SJCRH30 (cell line): ENCODE results near the gene ACTR2. TPM values are rescaled to one million over a fixed set of nuclear protein-coding genes. Genes with fewer than 3 reads are reported as not detected.

Experiments
- DNase-seq, 2 experiments: peaks; one replicate each; pipeline ENCODE4 v3.0.0-alpha.2; 2015 to 2020
- H3K27ac ChIP-seq: fragments of 250-450 bp; sonication (Bioruptor Pico); 2 replicates; pipeline ENCODE4 v1.5.1; 2020; ENCODE audit warnings: mild to moderate bottlenecking, moderate library complexity
- H3K27me3 ChIP-seq: fragments of 250-450 bp; sonication (Bioruptor Pico); 2 replicates; pipeline ENCODE4 v1.5.1; 2020; ENCODE audit warnings: mild to moderate bottlenecking, moderate library complexity
- H3K36me3 ChIP-seq: fragments of 250-450 bp; sonication (Bioruptor Pico); 2 replicates; pipeline ENCODE4 v1.5.1; 2020; ENCODE audit warnings: mild to moderate bottlenecking, moderate library complexity
- H3K4me1 ChIP-seq: fragments of 250-450 bp; sonication (Bioruptor Pico); 2 replicates; pipeline ENCODE4 v1.5.1; 2020; ENCODE audit warnings: mild to moderate bottlenecking, moderate library complexity
- H3K4me3 ChIP-seq: fragments of 250-450 bp; sonication (Bioruptor Pico); 2 replicates; pipeline ENCODE4 v1.5.1; 2020; ENCODE audit warnings: mild to moderate bottlenecking, moderate library complexity
- H3K9me3 ChIP-seq: fragments of 250-450 bp; sonication (Bioruptor Pico); replicated peaks from 2 replicates; pipeline ENCODE4 v1.5.1; 2020; ENCODE audit warnings: mild to moderate bottlenecking, moderate library complexity
- total RNA-seq: library from RNA; depleted of rRNA; stranded (reverse); fragments of >200 nt; shearing (Covaris generic); gene quantifications from 2 replicates; pipeline ENCODE4 v1.2.3, GENCODE V29; 2014

ACTR2 gene
- total RNA-seq, 1 experiment from 2014 or later: 122 TPM

DNA sequence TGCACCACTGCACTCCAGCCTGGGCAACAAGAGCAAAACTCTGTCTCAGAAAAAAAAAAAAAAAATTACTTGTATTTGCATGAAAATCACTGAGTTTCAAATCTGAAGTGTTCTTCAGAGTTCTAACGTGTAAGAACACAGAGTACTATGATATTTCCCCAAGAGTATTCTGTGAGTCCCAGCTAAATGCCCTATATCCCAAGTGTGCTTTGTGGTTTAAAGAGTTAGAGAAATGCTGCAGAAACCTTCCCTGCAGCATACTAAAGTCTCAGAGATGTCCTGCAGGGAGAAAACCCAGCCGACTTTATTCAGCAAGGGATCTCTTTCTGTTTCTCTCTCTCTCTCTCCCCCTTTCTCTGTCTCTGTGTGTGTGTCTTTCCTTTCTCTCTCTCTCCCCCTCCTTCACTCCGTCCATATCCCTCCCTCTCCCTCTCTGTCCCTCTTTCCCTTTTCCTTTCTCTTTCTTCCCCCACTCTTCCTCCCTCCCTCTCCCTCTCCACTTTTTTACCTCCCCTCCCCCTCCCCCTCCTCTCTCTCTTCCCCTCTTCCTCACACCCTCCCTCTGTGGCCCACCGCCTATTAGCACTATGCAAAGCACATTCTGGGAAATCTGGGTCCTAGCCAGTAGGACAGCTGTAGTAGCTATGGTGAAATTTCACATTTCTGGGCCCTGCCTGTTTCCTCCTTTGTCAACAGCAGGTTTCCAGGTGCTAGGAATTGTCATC lies 54.2 kb downstream of the ACTR2 start:
- H3K27ac ChIP-seq: no peak overlapping the region
- no peaks in the 10 kb centered on the region for H3K9me3 ChIP-seq
- DNase-seq: peak in 1 of 2 experiments; percentile 60
- H3K4me1 ChIP-seq: peaks cover 20% of the 10 kb centered on the region
- H3K27me3 ChIP-seq: no peaks in the 10 kb centered on the region
- no peak overlapping the region for H3K4me3 ChIP-seq
- H3K36me3 ChIP-seq: no peaks in the 10 kb centered on the region

DNA sequence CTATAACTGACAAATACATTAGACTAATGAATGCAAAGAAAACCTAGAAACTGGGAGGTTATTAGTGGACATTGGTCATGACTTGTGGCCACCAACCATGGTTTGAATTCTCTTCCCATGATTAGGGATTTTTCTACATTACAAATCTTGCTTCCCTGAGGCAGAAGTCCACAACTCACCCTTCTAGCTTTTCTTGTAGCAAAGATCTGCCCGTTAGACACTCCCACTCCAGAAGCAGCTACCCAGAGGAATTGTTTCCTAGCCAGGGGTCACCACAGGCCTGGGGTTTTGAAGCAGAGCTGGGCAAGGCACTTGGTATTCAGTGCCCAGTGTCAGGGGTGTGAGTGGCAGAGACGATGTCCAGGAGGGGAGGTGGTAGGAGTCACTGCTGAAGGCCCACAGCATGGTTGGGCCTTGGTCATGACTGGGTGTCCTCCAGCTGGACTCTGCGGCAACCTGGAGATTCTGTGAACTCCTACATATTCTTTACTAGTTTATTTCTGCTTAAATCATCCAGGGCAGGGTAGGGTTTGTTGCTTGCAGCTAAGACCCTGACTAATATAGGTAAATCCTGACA lies 54.9 kb downstream of the ACTR2 start:
- H3K36me3 ChIP-seq: no peaks in the 10 kb centered on the region
- H3K27me3 ChIP-seq: no peaks in the 10 kb centered on the region
- H3K27ac ChIP-seq: no peak overlapping the region
- no peak overlapping the region for H3K4me3 ChIP-seq
- H3K4me1 ChIP-seq: peaks cover 20% of the 10 kb centered on the region
- DNase-seq: no peak
- no peaks in the 10 kb centered on the region for H3K9me3 ChIP-seq

DNA sequence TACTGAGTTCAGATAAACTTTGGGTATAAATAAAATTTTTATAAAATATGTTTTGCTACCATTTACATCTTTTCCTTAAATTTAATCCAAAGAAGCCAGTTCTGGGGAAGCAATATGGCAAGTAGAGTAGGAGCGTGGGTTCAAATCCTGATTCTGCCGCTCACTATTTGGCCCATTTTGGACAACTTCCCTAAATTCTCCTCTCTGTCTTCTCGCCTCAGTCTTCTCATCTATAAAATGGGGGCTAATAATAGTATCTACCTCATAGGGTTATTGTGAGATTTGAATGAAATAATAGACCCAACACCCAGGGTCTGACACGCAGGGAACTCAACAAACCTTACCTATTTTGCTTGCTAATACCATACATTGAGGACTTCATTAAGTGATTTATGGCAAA lies 59.7 kb downstream of the ACTR2 start:
- H3K4me1 ChIP-seq: no peaks in the 10 kb centered on the region
- no peak overlapping the region for H3K4me3 ChIP-seq
- DNase-seq: no peak
- H3K27me3 ChIP-seq: peaks cover 4% of the 10 kb centered on the region; the same call in 1 of the 2 replicates
- no peak overlapping the region for H3K27ac ChIP-seq
- H3K9me3 ChIP-seq: no peaks in the 10 kb centered on the region
- no peaks in the 10 kb centered on the region for H3K36me3 ChIP-seq

DNA sequence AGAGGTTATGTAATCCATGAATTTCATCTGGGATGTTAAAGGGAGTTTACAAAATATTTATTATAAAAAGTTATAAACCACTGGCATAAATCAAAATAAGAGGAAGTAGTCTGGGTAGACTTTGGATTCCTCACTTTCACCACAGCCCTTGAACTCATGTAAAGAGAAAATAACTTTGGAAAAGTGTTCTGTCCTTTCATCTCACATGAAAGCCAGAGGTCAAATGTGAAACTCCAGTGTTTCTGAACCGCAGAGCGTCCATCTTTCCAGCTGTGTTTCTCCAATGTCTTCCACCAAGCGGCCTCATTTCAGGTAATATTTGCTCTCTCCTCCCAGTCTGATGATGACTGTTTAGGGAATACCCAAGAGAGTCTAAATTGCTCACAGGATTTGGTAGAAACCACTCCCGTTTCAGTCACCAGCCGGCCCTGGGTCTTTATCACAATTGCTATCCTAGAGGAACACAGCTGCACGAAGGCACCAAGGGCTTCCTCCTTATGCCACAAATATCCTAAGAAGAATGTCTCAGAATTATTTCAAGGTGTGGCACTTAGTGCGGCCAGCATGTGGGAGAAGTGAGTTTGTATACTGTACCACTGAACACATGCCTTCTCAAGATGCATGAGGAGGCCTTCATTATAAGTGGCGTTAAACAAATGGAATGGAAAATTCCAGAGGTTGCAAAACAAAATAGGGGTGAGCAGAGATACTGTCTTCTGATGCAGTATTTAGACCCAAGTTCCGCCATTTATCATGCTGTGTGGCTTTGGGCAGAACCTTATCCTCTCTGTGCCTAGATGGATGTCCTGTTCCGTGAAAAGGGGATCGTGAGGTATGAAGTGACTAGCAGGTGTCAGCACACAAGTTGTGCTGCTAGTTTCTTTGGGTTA lies 63.8 kb downstream of the ACTR2 start:
- H3K4me3 ChIP-seq: no peak overlapping the region
- no peaks in the 10 kb centered on the region for H3K4me1 ChIP-seq
- DNase-seq: no peak
- no peaks in the 10 kb centered on the region for H3K36me3 ChIP-seq
- no peak overlapping the region for H3K27ac ChIP-seq
- no peaks in the 10 kb centered on the region for H3K9me3 ChIP-seq
- peaks cover 4% of the 10 kb centered on the region; the same call in 1 of the 2 replicates for H3K27me3 ChIP-seq

DNA sequence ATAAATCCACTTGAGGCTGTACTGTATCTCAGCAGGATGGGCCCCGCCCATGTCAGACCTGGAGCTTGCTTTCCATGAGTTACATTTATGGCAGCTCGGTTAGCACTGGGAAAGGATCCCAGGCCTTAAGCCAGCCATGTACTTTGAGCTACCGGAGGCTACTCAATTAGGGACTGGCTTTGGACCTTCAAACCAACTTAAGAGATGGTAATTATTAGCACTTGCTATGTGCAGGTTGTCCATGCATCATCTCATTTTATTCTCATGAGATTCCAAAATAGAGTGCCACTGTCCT lies 64.4 kb downstream of the ACTR2 start:
- H3K27me3 ChIP-seq: peaks cover 4% of the 10 kb centered on the region; the same call in 1 of the 2 replicates
- no peak overlapping the region for H3K4me3 ChIP-seq
- H3K36me3 ChIP-seq: no peaks in the 10 kb centered on the region
- DNase-seq: no peak
- no peaks in the 10 kb centered on the region for H3K4me1 ChIP-seq
- no peak overlapping the region for H3K27ac ChIP-seq
- no peaks in the 10 kb centered on the region for H3K9me3 ChIP-seq

DNA sequence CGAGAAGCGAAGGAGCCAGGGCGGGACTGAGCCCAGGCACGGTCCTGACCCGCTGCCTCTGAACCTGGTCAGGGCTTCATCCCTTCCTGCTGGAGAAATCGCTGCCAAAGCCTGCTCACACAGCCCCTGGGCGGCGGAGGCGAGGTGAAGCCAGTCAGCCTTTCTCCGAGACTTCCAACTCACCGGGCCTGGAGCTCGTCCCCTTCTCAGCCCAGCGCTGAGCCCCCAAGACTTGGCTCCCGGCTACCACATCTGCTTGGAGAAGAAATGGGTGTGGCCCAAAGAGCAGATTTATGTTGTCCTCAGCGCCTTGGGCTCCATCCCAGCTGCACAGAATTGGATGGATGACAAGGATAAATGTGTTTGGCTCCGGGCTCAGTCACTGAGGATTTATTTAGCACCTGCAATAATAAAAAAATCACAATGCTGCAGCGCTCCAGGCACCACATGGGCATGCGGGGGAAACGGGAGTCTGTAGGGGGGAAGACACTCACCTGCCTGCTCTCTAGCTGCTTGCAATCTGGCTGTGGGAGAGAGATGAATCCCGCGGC lies 64.9 kb downstream of the ACTR2 start:
- Histone ChIP-seq H3K9me3 (no peaks in the 10 kb centered on the region), H3K4me1 (no peaks in the 10 kb centered on the region), H3K36me3 (no peaks in the 10 kb centered on the region), H3K27me3 (peaks cover 4% of the 10 kb centered on the region; the same call in 1 of the 2 replicates), H3K27ac (no peak overlapping the region), H3K4me3 (no peak overlapping the region)
- DNase-seq: no peak

DNA sequence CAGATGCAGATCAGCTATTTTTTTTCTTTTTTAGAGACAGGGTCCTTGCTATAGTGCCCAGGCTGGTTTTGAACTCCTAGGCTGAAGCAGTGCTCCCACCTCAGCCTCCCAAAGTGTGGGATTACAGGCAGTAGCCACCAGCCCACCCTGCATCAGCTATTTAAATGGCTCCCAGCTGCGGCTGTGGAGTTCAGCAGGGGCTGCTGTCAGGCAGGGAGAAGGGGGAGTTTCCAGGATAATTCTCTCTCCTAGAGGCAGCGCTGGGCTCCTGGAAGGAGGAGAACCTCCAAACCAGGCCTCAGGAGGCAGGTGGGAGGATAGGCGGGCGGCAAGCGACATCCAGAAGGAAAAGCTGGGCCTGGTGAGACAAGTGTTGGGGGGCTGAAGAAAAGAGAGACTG lies 65.7 kb downstream of the ACTR2 start:
- Histone ChIP-seq H3K36me3 (no peaks in the 10 kb centered on the region), H3K27ac (no peak overlapping the region), H3K9me3 (no peaks in the 10 kb centered on the region), H3K27me3 (peaks cover 4% of the 10 kb centered on the region; the same call in 1 of the 2 replicates), H3K4me3 (no peak overlapping the region), H3K4me1 (no peaks in the 10 kb centered on the region)
- DNase-seq: no peak

DNA sequence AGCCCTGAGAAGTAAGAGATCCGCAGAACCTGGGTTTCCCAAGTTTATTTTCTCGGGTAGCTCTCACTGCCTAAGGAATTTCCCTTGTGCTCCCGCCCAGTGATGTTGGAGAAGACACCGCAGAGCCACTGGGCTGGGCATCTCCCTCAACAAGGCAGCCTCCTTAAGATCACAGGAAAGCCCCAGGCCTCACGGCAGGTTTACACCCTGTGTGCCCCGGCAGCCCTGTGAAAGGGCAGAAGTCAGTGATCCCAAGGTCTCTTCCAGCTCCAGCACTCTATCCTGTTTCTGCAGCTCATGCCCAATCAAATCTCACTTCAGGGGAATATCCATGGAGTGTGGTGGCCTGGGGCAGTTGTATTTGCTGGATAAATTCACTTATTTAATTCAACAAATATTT lies 66.5 kb downstream of the ACTR2 start:
- peaks cover 4% of the 10 kb centered on the region; the same call in 1 of the 2 replicates for H3K4me1 ChIP-seq
- no peaks in the 10 kb centered on the region for H3K36me3 ChIP-seq
- DNase-seq: no peak
- peaks cover 4% of the 10 kb centered on the region; the same call in 1 of the 2 replicates for H3K27me3 ChIP-seq
- no peak overlapping the region for H3K4me3 ChIP-seq
- H3K27ac ChIP-seq: no peak overlapping the region
- no peaks in the 10 kb centered on the region for H3K9me3 ChIP-seq

DNA sequence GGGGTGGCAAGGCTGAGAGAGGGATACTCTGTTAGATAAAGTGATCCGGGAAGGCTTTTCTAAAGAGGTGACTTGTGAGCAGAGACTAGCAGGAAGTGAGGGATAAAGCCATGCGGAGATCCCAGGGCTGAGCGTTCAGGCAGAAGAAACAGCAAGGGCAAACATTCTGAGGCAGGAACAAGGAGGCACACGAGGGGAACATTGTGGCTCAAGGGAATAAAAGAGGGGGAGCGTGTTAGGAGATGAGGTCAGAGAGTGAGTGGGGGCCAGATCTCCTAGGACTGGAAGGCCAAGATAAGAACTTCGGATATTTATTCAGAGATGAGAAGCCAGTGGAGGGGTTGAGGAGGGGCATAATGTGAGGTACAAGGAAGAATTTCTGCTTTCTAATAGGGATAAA lies 67.1 kb downstream of the ACTR2 start:
- H3K4me3 ChIP-seq: no peak overlapping the region
- no peak for DNase-seq
- H3K4me1 ChIP-seq: peaks cover 9% of the 10 kb centered on the region; the same call in 1 of the 2 replicates
- H3K9me3 ChIP-seq: no peaks in the 10 kb centered on the region
- H3K27me3 ChIP-seq: peaks cover 2% of the 10 kb centered on the region; the same call in 1 of the 2 replicates
- H3K27ac ChIP-seq: no peak overlapping the region
- no peaks in the 10 kb centered on the region for H3K36me3 ChIP-seq

DNA sequence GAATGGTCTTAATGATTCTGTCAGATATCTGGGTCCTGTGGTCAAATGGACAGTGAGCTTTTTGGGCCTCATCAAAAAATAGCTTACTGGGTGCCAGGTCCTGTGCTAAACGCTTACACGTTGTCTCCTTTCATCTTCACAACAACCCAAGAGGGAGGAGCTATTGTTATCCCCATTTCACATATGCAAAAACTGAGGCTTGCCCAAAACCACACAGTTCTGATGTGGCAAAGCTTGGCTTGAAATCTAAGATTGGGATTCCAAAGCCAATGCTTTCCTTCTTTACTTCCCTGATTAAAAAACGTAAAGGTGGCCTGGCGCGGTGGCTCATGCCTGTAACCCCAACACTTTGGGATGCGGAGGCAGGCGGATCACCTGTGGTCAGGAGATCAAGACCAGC lies 69.3 kb downstream of the ACTR2 start:
- DNase-seq: no peak
- H3K27me3 ChIP-seq: no peaks in the 10 kb centered on the region
- no peak overlapping the region for H3K27ac ChIP-seq
- no peak overlapping the region for H3K4me3 ChIP-seq
- peaks cover 30% of the 10 kb centered on the region for H3K4me1 ChIP-seq
- H3K9me3 ChIP-seq: no peaks in the 10 kb centered on the region
- no peaks in the 10 kb centered on the region for H3K36me3 ChIP-seq

DNA sequence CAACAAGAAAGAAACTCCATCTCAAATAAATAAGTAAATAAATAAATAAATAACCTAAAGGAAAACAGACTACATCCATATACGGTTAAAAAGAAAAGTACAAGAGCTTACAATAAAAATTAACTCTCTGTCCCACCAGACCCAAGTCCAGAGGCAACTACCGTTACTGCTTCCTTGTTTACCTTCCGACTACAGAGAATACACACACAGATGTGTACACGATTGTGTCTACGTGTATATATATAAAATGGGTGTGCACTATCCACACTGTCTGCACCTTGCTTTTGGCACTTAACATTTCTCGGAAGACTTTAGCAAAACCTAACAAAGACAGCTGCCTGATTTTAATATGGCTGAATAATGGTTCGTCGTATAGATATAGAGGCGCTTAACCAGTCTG lies 69.9 kb downstream of the ACTR2 start:
- no peaks in the 10 kb centered on the region for H3K36me3 ChIP-seq
- no peak overlapping the region for H3K4me3 ChIP-seq
- no peak for DNase-seq
- H3K27ac ChIP-seq: no peak overlapping the region
- no peaks in the 10 kb centered on the region for H3K9me3 ChIP-seq
- H3K27me3 ChIP-seq: no peaks in the 10 kb centered on the region
- H3K4me1 ChIP-seq: peaks cover 30% of the 10 kb centered on the region

DNA sequence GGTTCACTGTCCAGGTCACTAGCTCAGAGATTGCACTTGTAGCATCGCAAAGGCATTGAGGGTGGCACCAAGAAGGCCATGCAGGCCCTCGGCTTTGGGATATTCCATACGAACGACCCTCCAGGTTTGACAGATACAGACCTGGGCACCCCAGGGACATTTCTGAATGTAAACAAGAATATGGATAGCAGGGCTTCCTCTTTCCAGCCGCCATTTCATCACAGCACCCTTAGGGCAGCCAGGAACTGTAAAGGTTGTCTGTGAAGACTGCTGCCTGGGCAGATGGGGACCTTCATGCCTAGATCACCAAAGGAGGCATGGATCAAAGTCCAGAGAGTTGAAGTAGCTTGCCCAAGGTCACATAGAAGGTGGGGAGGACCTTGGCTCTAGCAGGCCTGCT lies 70.5 kb downstream of the ACTR2 start:
- Histone ChIP-seq H3K27ac (no peak overlapping the region), H3K9me3 (no peaks in the 10 kb centered on the region), H3K4me1 (peaks cover 30% of the 10 kb centered on the region), H3K27me3 (no peaks in the 10 kb centered on the region), H3K36me3 (no peaks in the 10 kb centered on the region), H3K4me3 (no peak overlapping the region)
- DNase-seq: no peak

DNA sequence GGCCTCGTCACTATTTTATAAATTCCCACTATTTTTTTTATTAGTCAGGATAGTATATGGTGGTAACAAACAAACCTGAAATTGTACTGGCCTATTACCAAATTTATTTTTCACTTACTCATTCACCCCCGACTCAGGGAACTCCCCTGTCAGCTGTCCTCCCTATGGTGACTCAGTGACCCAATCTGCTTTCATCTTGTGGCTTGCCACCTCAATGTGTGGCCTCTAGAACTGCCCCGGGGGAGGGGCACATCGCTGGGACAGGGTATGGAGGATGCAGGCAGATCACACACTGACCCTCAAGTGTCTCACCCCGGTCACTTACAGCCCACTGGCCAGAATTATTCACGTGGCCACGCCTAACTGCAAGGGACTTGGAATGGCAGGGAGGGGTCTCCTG lies 71.6 kb downstream of the ACTR2 start:
- Histone ChIP-seq H3K36me3 (no peaks in the 10 kb centered on the region), H3K4me3 (no peak overlapping the region), H3K27ac (no peak overlapping the region), H3K27me3 (no peaks in the 10 kb centered on the region), H3K9me3 (no peaks in the 10 kb centered on the region), H3K4me1 (peaks cover 30% of the 10 kb centered on the region)
- peak; percentile 36 to 40 for DNase-seq

DNA sequence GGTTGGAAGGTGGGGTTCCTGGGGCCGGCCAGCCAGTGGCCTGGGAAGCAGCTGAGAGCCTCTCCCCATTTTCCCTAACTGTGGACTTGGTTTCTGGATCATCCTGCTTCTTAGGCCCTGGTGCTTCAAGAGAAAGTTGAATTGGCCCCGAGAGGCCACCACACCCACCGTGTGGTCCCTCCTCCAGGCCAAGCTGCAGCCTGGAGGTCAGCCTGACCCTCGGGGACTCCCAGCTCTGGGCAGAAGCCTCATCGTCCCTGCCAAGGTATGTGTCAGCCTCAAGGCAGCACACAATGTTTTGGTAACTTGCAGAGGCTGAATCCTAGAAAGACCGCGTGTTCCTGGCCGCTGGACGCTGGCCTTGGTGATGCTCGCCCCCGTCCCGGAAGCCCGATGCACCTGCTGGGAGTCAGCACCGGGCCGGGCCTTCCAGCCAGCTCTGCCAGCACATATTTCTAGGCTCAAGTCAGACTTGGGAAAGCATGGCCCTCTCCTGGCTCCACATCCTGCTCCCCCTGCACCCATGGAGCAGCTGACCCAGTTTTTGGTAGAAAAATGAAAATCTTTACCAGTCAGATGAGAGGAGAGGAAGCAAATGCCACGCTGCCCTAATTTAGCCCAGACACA lies 72.6 kb downstream of the ACTR2 start:
- H3K4me1 ChIP-seq: peaks cover 30% of the 10 kb centered on the region
- H3K9me3 ChIP-seq: no peaks in the 10 kb centered on the region
- no peak overlapping the region; the same call in 1 of the 2 replicates for H3K27ac ChIP-seq
- H3K27me3 ChIP-seq: no peaks in the 10 kb centered on the region
- peak overlapping the region; percentile 39 for H3K4me3 ChIP-seq
- peak; percentile 39 to 42 for DNase-seq
- H3K36me3 ChIP-seq: no peaks in the 10 kb centered on the region
